ENCODE data around the gene RNF208. TPM values are rescaled to one million over a fixed set of nuclear protein-coding genes. Genes with fewer than 3 reads are reported as not detected.

Gene RNF208
- polyA plus RNA-seq, 1 donor (not counting 4 experiments of a cell fraction or from before 2014, with no cell fraction given), result not detected

GRCh38 chr9:137213160-137214060, 8.6 kb downstream of the RNF208 start:
- TF ChIP-seq CTCF (optimal IDR thresholded peaks at IDR 0.05 in 1 of 3, IDR thresholded peaks at IDR 0.05 in 1 of 3, conservative IDR thresholded peaks at IDR 0.05 in 1 of 3; ENCODE audit: extremely low read depth in 1 of 3, insufficient read depth in 2 of 3, low read length in 3 of 3), result peak in 2 of 3 experiments; percentile 14 to 38
- no peak for TF ChIP-seq EZH2 (IDR thresholded peaks at IDR 0.05; ENCODE audit: low read length)
- DNase-seq (ENCODE audit: low read depth, low spot score) (no peak), FAIRE-seq (no peak)
- no peaks in the 10 kb centered on the region for H3K9me3 ChIP-seq (ENCODE audit: control insufficient read depth, low read depth, low read length)
- H3K27me3 ChIP-seq (ENCODE audit: control insufficient read depth, extremely low read depth, insufficient read depth, low read length), result no peaks in the 10 kb centered on the region
- H3K9ac ChIP-seq (ENCODE audit: control insufficient read depth, extremely low read depth, insufficient read depth, low read length), result no peak overlapping the region
- no peaks in the 10 kb centered on the region for H3K79me2 ChIP-seq (ENCODE audit: control insufficient read depth, insufficient read depth, low read length)
- dilution Hi-C loops (cut with MboI; ENCODE audit: extremely low pct_ligation_motif_present, low sequenced_read_pairs), result no loop called here
- H4K20me1 ChIP-seq (ENCODE audit: control insufficient read depth, extremely low read depth, insufficient read depth, low read length), result no peaks in the 10 kb centered on the region
- H3K4me3 ChIP-seq (ENCODE audit: control insufficient read depth in 2 of 3, extremely low read depth in 1 of 3, insufficient read depth in 2 of 3, low read depth in 1 of 3, low read length in 3 of 3), result no peak overlapping the region
- H3K27ac ChIP-seq (ENCODE audit: control insufficient read depth, insufficient read depth, low read length), result no peak overlapping the region
- peaks cover 8 to 27% of the 10 kb centered on the region in 2 experiments for H3K36me3 ChIP-seq (ENCODE audit: control insufficient read depth in 2 of 2, extremely low read depth in 1 of 2, insufficient read depth in 2 of 2, low read length in 2 of 2)
- peaks cover 15% of the 10 kb centered on the region for H3K4me1 ChIP-seq (ENCODE audit: control insufficient read depth, extremely low read depth, insufficient read depth, low read length)
- no peak overlapping the region for H3K4me2 ChIP-seq (ENCODE audit: control insufficient read depth, extremely low read depth, insufficient read depth, low read depth, low read length)
- H3K9me1 ChIP-seq (ENCODE audit: control insufficient read depth, extremely low read depth, insufficient read depth, low read length), result no peaks in the 10 kb centered on the region
- no peak overlapping the region for H2AFZ ChIP-seq (ENCODE audit: control insufficient read depth, low read length)

- Histone ChIP-seq H3K79me2 (ENCODE audit: control insufficient read depth, insufficient read depth, low read length) (peaks cover under 1% of the 10 kb centered on the region), H3K4me1 (ENCODE audit: control insufficient read depth, extremely low read depth, insufficient read depth, low read length) (peaks cover 9% of the 10 kb centered on the region), H4K20me1 (ENCODE audit: control insufficient read depth, extremely low read depth, insufficient read depth, low read length) (no peaks in the 10 kb centered on the region), H3K9me1 (ENCODE audit: control insufficient read depth, extremely low read depth, insufficient read depth, low read length) (no peaks in the 10 kb centered on the region), H2AFZ (ENCODE audit: control insufficient read depth, low read length) (no peak overlapping the region), H3K9ac (ENCODE audit: control insufficient read depth, extremely low read depth, insufficient read depth, low read length) (no peak overlapping the region), H3K27me3 (ENCODE audit: control insufficient read depth, extremely low read depth, insufficient read depth, low read length) (no peaks in the 10 kb centered on the region), H3K4me2 (ENCODE audit: control insufficient read depth, extremely low read depth, insufficient read depth, low read depth, low read length) (no peak overlapping the region), H3K9me3 (ENCODE audit: control insufficient read depth, low read depth, low read length) (no peaks in the 10 kb centered on the region), H3K4me3 (ENCODE audit: control insufficient read depth in 2 of 3, extremely low read depth in 1 of 3, insufficient read depth in 2 of 3, low read depth in 1 of 3, low read length in 3 of 3) (no peak overlapping the region), H3K27ac (ENCODE audit: control insufficient read depth, insufficient read depth, low read length) (no peak overlapping the region), H3K36me3 (ENCODE audit: control insufficient read depth in 2 of 2, extremely low read depth in 1 of 2, insufficient read depth in 2 of 2, low read length in 2 of 2) (peaks cover 8 to 27% of the 10 kb centered on the region in 2 experiments)
- FAIRE-seq (no peak), DNase-seq (ENCODE audit: low read depth, low spot score) (no peak)
- dilution Hi-C loops (cut with MboI; ENCODE audit: extremely low pct_ligation_motif_present, low sequenced_read_pairs), result no loop called here
- TF ChIP-seq EZH2 (IDR thresholded peaks at IDR 0.05; ENCODE audit: low read length), result no peak
- peak in 1 of 3 experiments; percentile 14 for TF ChIP-seq CTCF (optimal IDR thresholded peaks at IDR 0.05 in 1 of 3, IDR thresholded peaks at IDR 0.05 in 1 of 3, conservative IDR thresholded peaks at IDR 0.05 in 1 of 3; ENCODE audit: extremely low read depth in 1 of 3, insufficient read depth in 2 of 3, low read length in 3 of 3)
Observed at GRCh38 chr9:137212520-137212919, 9.5 kb downstream of the RNF208 start.
